Right lobe of liver (tissue), 4 donors: ENCODE data around the gene SGCG.

Experiments used
- CTCF ChIP-seq, 4 donors: fragments of 200-600 bp in 3 of 4; fragments of 450-650 bp in 1 of 4; IDR thresholded peaks; one replicate each; pipeline versions ENCODE4 v1.5.1 to v1.8.0; 2016 to 2022; ENCODE audit warnings: antibody characterized with exemption in 4 of 4, mild to moderate bottlenecking in 2 of 4
- POLR2A ChIP-seq: fragments of 450-650 bp; IDR thresholded peaks from one replicate; pipeline ENCODE4 v1.6.1; 2017; ENCODE audit warnings: antibody characterized with exemption, mild to moderate bottlenecking
- donor health status: DM: no; HTN: no; CAD: no.
- donor health status: DM: no; HTN: no; CAD: no.
- donor health status: DM: no; HTN: yes; CAD: no.

- TF ChIP-seq POLR2A, result no peak
- no peak for TF ChIP-seq CTCF (IDR thresholded peaks at IDR 0.05)
Observed at GRCh38 chr13:23273498-23273897, 92.7 kb downstream of the SGCG start.
